ENCODE data around the gene EEF1A2.

EEF1A2 gene

GRCh38 chr20:63504642-63505041, 5.8 kb upstream of the EEF1A2 start:
- Histone ChIP-seq H4K20me1 (ENCODE audit: insufficient read depth, low read length) (no peaks in the 10 kb centered on the region), H2AFZ (ENCODE audit: low read length) (no peak overlapping the region), H3K36me3 (ENCODE audit: insufficient read depth, low read length) (no peaks in the 10 kb centered on the region; the same call in 1 of the 2 replicates), H3K79me2 (ENCODE audit: insufficient read depth, low read length) (no peaks in the 10 kb centered on the region), H3K4me3 (ENCODE audit: low read depth, low read length, poor library complexity, severe bottlenecking) (no peak overlapping the region), H3K4me1 (ENCODE audit: insufficient read depth, low read length, severe bottlenecking) (peaks cover 9% of the 10 kb centered on the region), H3K9me3 (ENCODE audit: low read length) (0 out of 2 replicates have a peak, but pooled peaks cover 6% of the 10 kb centered on the region), H3K4me2 (ENCODE audit: low read length) (no peak overlapping the region), H3K9me2 (ENCODE audit: low read depth, low read length) (no peaks in the 10 kb centered on the region), H3K9ac (ENCODE audit: low read length) (no peak overlapping the region), H3K27ac (ENCODE audit: low read depth, low read length, poor library complexity, severe bottlenecking) (no peak overlapping the region), H3F3A (ENCODE audit: insufficient read depth, low read length) (no peaks in the 10 kb centered on the region), H3K27me3 (ENCODE audit: insufficient read depth, low read length) (peaks cover 22% of the 10 kb centered on the region; the same call in 1 of the 2 replicates)
- TF ChIP-seq, protein P1, sequence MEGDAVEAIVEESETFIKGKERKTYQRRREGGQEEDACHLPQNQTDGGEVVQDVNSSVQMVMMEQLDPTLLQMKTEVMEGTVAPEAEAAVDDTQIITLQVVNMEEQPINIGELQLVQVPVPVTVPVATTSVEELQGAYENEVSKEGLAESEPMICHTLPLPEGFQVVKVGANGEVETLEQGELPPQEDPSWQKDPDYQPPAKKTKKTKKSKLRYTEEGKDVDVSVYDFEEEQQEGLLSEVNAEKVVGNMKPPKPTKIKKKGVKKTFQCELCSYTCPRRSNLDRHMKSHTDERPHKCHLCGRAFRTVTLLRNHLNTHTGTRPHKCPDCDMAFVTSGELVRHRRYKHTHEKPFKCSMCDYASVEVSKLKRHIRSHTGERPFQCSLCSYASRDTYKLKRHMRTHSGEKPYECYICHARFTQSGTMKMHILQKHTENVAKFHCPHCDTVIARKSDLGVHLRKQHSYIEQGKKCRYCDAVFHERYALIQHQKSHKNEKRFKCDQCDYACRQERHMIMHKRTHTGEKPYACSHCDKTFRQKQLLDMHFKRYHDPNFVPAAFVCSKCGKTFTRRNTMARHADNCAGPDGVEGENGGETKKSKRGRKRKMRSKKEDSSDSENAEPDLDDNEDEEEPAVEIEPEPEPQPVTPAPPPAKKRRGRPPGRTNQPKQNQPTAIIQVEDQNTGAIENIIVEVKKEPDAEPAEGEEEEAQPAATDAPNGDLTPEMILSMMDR (IDR thresholded peaks at IDR 0.05; ENCODE audit: low read length), result no peak
- TF ChIP-seq EZH2 (IDR thresholded peaks at IDR 0.05; ENCODE audit: borderline replicate concordance, low read length), result no peak

DNA sequence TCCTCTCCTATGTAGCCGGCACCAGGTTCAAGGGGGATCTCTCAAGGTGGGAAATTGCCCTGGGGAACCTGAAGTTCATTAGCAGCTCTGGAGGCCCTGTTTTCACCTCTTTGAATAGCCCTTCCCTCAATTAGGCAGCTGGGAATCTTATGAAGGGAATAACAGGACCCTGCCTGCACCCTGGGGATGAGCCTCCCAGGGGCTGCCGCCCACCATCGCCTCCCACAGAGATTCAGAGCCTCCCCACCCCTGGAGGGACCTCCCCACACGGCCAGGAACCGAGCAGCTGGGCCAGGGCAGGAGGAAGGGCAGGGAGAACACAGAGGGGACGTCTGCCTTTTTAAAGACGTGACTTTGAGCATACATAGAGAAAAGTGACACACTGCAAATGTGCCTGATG, 4.6 kb upstream of the EEF1A2 start:
- Histone ChIP-seq H3K4me1 (ENCODE audit: insufficient read depth, low read length, severe bottlenecking) (peaks cover 9% of the 10 kb centered on the region), H3K36me3 (ENCODE audit: insufficient read depth, low read length) (no peaks in the 10 kb centered on the region; the same call in 1 of the 2 replicates), H2AFZ (ENCODE audit: low read length) (no peak overlapping the region), H3K9me2 (ENCODE audit: low read depth, low read length) (no peaks in the 10 kb centered on the region), H3K27me3 (ENCODE audit: insufficient read depth, low read length) (peaks cover 22% of the 10 kb centered on the region; the same call in 1 of the 2 replicates), H3K4me3 (ENCODE audit: low read depth, low read length, poor library complexity, severe bottlenecking) (no peak overlapping the region), H4K20me1 (ENCODE audit: insufficient read depth, low read length) (no peaks in the 10 kb centered on the region), H3F3A (ENCODE audit: insufficient read depth, low read length) (no peaks in the 10 kb centered on the region), H3K79me2 (ENCODE audit: insufficient read depth, low read length) (no peaks in the 10 kb centered on the region), H3K27ac (ENCODE audit: low read depth, low read length, poor library complexity, severe bottlenecking) (no peak overlapping the region), H3K9ac (ENCODE audit: low read length) (no peak overlapping the region), H3K4me2 (ENCODE audit: low read length) (no peak overlapping the region), H3K9me3 (ENCODE audit: low read length) (0 out of 2 replicates have a peak, but pooled peaks cover 6% of the 10 kb centered on the region)
- TF ChIP-seq EZH2 (IDR thresholded peaks at IDR 0.05; ENCODE audit: borderline replicate concordance, low read length), result no peak
- TF ChIP-seq, protein P1 (IDR thresholded peaks at IDR 0.05; ENCODE audit: low read length), result no peak

- Histone ChIP-seq H3K79me2 (ENCODE audit: insufficient read depth, low read length) (no peaks in the 10 kb centered on the region), H3K27me3 (ENCODE audit: insufficient read depth, low read length) (peaks cover 22% of the 10 kb centered on the region; the same call in 1 of the 2 replicates), H3K4me2 (ENCODE audit: low read length) (no peak overlapping the region), H3K9me3 (ENCODE audit: low read length) (0 out of 2 replicates have a peak, but pooled peaks cover 6% of the 10 kb centered on the region), H3K4me3 (ENCODE audit: low read depth, low read length, poor library complexity, severe bottlenecking) (no peak overlapping the region), H3K27ac (ENCODE audit: low read depth, low read length, poor library complexity, severe bottlenecking) (no peak overlapping the region), H4K20me1 (ENCODE audit: insufficient read depth, low read length) (no peaks in the 10 kb centered on the region), H3K4me1 (ENCODE audit: insufficient read depth, low read length, severe bottlenecking) (peaks cover 9% of the 10 kb centered on the region), H3F3A (ENCODE audit: insufficient read depth, low read length) (no peaks in the 10 kb centered on the region), H3K36me3 (ENCODE audit: insufficient read depth, low read length) (no peaks in the 10 kb centered on the region; the same call in 1 of the 2 replicates), H3K9me2 (ENCODE audit: low read depth, low read length) (no peaks in the 10 kb centered on the region), H3K9ac (ENCODE audit: low read length) (no peak overlapping the region), H2AFZ (ENCODE audit: low read length) (no peak overlapping the region)
- TF ChIP-seq, protein P1 (IDR thresholded peaks at IDR 0.05; ENCODE audit: low read length), result no peak
- no peak for TF ChIP-seq EZH2 (IDR thresholded peaks at IDR 0.05; ENCODE audit: borderline replicate concordance, low read length)
Observed at GRCh38 chr20:63502671-63503172, 3.8 kb upstream of the EEF1A2 start.

Data from OCI-LY1 (cell line).